CD4-positive, CD25-positive, alpha-beta regulatory T cell (primary cell): Measurements from ENCODE around the gene TPPP3. TPM values are rescaled to one million over a fixed set of nuclear protein-coding genes. Genes with fewer than 3 reads are reported as not detected.

Experiments
- ATAC-seq, 2 donors: fragments of 150-1000 bp; cut with Tn5 transposase; one replicate each; pipeline ENCODE4 v1.10.0; 2021; ENCODE audit warnings: low read depth in 2 of 2, moderate number of reproducible peaks in 2 of 2, moderate library complexity in 1 of 2
- DNase-seq, 3 donors: peaks; one replicate each; pipeline versions ENCODE4 v3.0.0 to v3.0.0-alpha.2; 2012 to 2022; ENCODE audit warnings: mixed read lengths in 1 of 3
- H3K27ac ChIP-seq: one replicate; pipeline ENCODE4 v1.7.0; 2013; ENCODE audit warnings: mild to moderate bottlenecking, low read length; ENCODE audit not compliant: insufficient read depth, poor library complexity, severe bottlenecking
- H3K27me3 ChIP-seq: one replicate; pipeline ENCODE4 v1.7.0; 2013; ENCODE audit warnings: low read length; ENCODE audit not compliant: control insufficient read depth, insufficient read depth
- H3K36me3 ChIP-seq: one replicate; pipeline ENCODE4 v1.7.0; 2013; ENCODE audit warnings: mild to moderate bottlenecking, low read length, moderate library complexity; ENCODE audit not compliant: control insufficient read depth, insufficient read depth
- H3K4me1 ChIP-seq: 2 replicates; pipeline ENCODE4 v1.7.0; 2013; ENCODE audit warnings: mild to moderate bottlenecking, low read length; ENCODE audit not compliant: insufficient read depth, control insufficient read depth, poor library complexity, severe bottlenecking
- H3K4me3 ChIP-seq: one replicate; pipeline ENCODE4 v1.7.0; 2013; ENCODE audit warnings: low read depth, mild to moderate bottlenecking, low read length, moderate library complexity
- H3K9me3 ChIP-seq, 2 experiments: 1 replicate in 1 of 2; 2 replicates in 1 of 2; pipeline ENCODE4 v1.7.0; 2013; ENCODE audit warnings: low read length in 2 of 2, mild to moderate bottlenecking in 1 of 2, moderate library complexity in 1 of 2; ENCODE audit not compliant: control insufficient read depth in 2 of 2
- H3K27ac Mint-ChIP-seq, 3 donors: one replicate each; pipeline ENCODE4 v1.8.0; 2020 to 2022; ENCODE audit warnings: mild to moderate bottlenecking in 3 of 3, mixed read lengths in 3 of 3, moderate library complexity in 2 of 3
- H3K27me3 Mint-ChIP-seq: one replicate; pipeline ENCODE4 v1.8.0; 2022; ENCODE audit warnings: mild to moderate bottlenecking, mixed read lengths
- H3K36me3 Mint-ChIP-seq: one replicate; pipeline ENCODE4 v1.8.0; 2020; ENCODE audit warnings: mixed read lengths
- H3K4me1 Mint-ChIP-seq, 4 donors: one replicate each; pipeline ENCODE4 v1.8.0; 2020 to 2022; ENCODE audit warnings: mixed read lengths in 4 of 4, mild to moderate bottlenecking in 1 of 4
- H3K4me3 Mint-ChIP-seq, 4 donors: one replicate each; pipeline ENCODE4 v1.8.0; 2020 to 2022; ENCODE audit warnings: mild to moderate bottlenecking in 4 of 4, mixed read lengths in 4 of 4, moderate library complexity in 3 of 4
- H3K9me3 Mint-ChIP-seq, 7 donors: one replicate each; pipeline ENCODE4 v1.8.0; 2020 to 2022; ENCODE audit warnings: mixed read lengths in 7 of 7, mild to moderate bottlenecking in 3 of 7, moderate library complexity in 2 of 7
- polyA plus RNA-seq, 4 donors: library from polyadenylated mRNA; unstranded; fragments of 300-500 nt; fragmentation: Illumina TruSeq; gene quantifications; one replicate each; pipeline ENCODE4 v1.2.3, GENCODE V29; 2021
- total RNA-seq: library from RNA; stranded (reverse); gene quantifications from one replicate; pipeline ENCODE4 v1.2.3, GENCODE V29; 2022

The TPPP3 gene
- total and polyA plus RNA-seq, 5 donors from 2014 or later = not detected

DNA sequence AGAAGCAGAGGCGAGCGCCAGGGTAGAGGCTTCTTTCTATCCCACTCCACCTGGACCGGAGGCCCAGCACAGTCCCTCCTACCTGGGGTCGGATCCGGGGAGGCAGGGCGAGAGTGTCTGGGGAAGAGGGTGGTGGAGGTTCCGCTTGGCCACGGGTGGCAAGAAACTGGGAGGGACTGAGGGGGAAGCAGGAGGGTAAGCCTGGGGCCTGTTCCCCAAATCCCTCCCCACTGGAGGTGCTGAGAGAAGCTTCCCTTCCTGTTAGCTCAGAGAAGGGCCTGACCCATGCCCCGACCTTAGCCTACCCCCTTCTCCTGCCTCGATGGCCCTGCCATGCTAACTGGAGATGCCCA is 1.8 kb upstream of the TPPP3 start:
- ATAC-seq (no peak), DNase-seq (no peak)
- Mint-ChIP-seq H3K27me3 (peaks cover 42% of the 10 kb centered on the region), H3K36me3 (no peaks in the 10 kb centered on the region), H3K4me3 (no peak overlapping the region), H3K9me3 (peaks cover 0 to 1% (median 0%) of the 10 kb centered on the region in 7 donors), H3K27ac (no peak overlapping the region), H3K4me1 (peaks cover 0 to 18% (median 3%) of the 10 kb centered on the region in 4 donors)
- H3K4me1 ChIP-seq = peaks cover 18% of the 10 kb centered on the region
- H3K27me3 ChIP-seq = no peaks in the 10 kb centered on the region
- H3K36me3 ChIP-seq = no peaks in the 10 kb centered on the region
- H3K27ac ChIP-seq = no peak overlapping the region
- H3K9me3 ChIP-seq = no peaks in the 10 kb centered on the region
- H3K4me3 ChIP-seq = no peak overlapping the region

DNA sequence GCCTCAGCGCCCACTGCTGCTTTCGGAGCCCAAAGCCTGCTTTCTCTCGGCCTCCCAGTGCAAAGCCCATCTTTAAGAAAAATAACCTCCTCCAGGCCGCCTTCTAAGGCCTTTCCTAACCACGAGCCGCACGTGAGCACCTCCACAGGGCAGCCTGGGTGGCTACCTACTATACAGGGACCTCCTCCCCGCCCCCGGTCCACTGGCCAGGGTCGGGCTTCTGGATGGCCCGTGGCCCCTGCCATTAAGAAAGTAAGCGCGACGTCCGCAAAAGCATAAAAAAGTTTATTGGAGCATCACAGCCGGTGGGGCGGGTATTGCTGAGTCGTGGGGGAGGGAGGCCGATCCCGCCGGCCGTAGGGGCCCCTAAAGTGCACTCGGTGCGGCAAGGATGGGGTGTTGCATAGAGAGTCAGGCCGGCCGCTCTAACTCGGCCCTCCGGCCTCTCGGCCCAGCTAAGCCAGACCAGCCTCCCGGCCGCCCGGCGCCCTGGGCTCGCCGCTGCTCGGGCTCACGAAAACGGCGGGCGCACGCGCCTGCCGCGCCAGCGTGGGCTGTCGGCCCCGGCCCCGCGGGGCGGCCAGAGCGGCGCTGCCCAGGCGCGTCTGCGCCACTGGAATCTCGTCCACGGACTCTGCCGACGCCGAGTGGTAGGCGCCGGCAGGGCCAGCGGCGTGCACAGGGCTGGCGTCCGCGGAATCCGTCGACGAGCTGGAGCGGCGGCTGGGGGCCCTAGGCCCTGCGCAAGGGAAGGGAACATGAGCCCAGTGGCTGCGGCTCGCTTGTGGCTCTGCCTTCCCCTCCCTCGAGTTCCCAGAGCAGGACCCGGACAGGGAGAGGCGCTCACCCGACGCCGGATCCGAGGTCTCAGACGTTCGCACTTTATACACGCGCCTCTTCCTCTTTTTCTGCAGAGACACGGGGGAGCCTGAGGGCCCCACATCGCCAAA is 1.1 kb upstream of the TPPP3 start:
- Histone ChIP-seq H3K36me3 (no peaks in the 10 kb centered on the region), H3K27me3 (no peaks in the 10 kb centered on the region), H3K4me1 (peaks cover 18% of the 10 kb centered on the region), H3K9me3 (no peaks in the 10 kb centered on the region), H3K27ac (no peak overlapping the region), H3K4me3 (no peak overlapping the region)
- no peak overlapping the region for H3K27ac Mint-ChIP-seq
- H3K27me3 Mint-ChIP-seq = peaks cover 48% of the 10 kb centered on the region
- H3K36me3 Mint-ChIP-seq = no peaks in the 10 kb centered on the region
- no peak for ATAC-seq
- H3K4me1 Mint-ChIP-seq = peaks cover 0 to 18% (median 3%) of the 10 kb centered on the region in 4 donors
- no peak for DNase-seq
- peak overlapping the region in 3 of 4 donors; percentile 31 to 62 (median 56) for H3K4me3 Mint-ChIP-seq
- H3K9me3 Mint-ChIP-seq = peaks cover 0 to 1% (median 0%) of the 10 kb centered on the region in 7 donors

DNA sequence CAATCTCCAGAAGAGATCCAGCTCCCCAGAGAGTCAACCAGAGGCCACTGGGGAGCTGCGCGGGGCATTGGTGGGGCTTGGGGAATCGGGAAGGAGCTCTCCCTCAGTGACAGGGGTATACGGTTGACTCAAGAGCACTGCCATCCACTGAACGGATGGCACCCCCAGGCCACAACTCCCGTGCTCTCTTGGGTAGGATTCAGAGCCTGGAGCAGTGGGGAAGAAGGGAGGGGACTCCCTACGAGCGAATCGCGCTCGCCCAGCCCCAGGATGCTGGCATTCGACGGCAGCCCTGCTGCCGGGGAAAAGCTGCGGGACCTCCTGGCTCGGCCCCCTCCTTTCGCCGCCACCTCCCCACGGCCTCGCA is 473 bp upstream of the TPPP3 start:
- no peaks in the 10 kb centered on the region for H3K27me3 ChIP-seq
- Mint-ChIP-seq H3K9me3 (peaks cover 0 to 1% (median 0%) of the 10 kb centered on the region in 7 donors), H3K4me1 (peaks cover 0 to 18% (median 3%) of the 10 kb centered on the region in 4 donors), H3K27ac (no peak overlapping the region), H3K36me3 (no peaks in the 10 kb centered on the region), H3K4me3 (peak overlapping the region in 3 of 4 donors; percentile 31 to 62 (median 56)), H3K27me3 (peaks cover 48% of the 10 kb centered on the region)
- no peaks in the 10 kb centered on the region for H3K9me3 ChIP-seq
- no peak overlapping the region for H3K4me3 ChIP-seq
- no peak overlapping the region for H3K27ac ChIP-seq
- no peak for DNase-seq
- no peaks in the 10 kb centered on the region for H3K36me3 ChIP-seq
- peaks cover 18% of the 10 kb centered on the region for H3K4me1 ChIP-seq
- no peak for ATAC-seq

- peaks cover 0 to 1% (median 0%) of the 10 kb centered on the region in 7 donors for H3K9me3 Mint-ChIP-seq
- Histone ChIP-seq H3K4me3 (no peak overlapping the region), H3K36me3 (no peaks in the 10 kb centered on the region), H3K9me3 (no peaks in the 10 kb centered on the region), H3K27me3 (no peaks in the 10 kb centered on the region), H3K4me1 (peaks cover 18% of the 10 kb centered on the region), H3K27ac (no peak overlapping the region)
- no peak overlapping the region for H3K27ac Mint-ChIP-seq
- H3K27me3 Mint-ChIP-seq = peaks cover 45% of the 10 kb centered on the region
- H3K36me3 Mint-ChIP-seq = no peaks in the 10 kb centered on the region
- DNase-seq (no peak), ATAC-seq (no peak)
- H3K4me1 Mint-ChIP-seq = peaks cover 0 to 18% (median 3%) of the 10 kb centered on the region in 4 donors
- H3K4me3 Mint-ChIP-seq = peak overlapping the region in 2 of 4 donors; percentile 22 to 53
These were observed 818 bp downstream of the TPPP3 start for GRCh38 chr16:67392301-67393059.

- no peak for DNase-seq
- peak overlapping the region in 1 of 4 donors; percentile 16 for H3K4me3 Mint-ChIP-seq
- H3K36me3 ChIP-seq = no peaks in the 10 kb centered on the region
- no peak overlapping the region for H3K27ac ChIP-seq
- no peaks in the 10 kb centered on the region for H3K36me3 Mint-ChIP-seq
- peaks cover 0 to 1% (median 0%) of the 10 kb centered on the region in 7 donors for H3K9me3 Mint-ChIP-seq
- no peaks in the 10 kb centered on the region for H3K27me3 ChIP-seq
- H3K4me1 ChIP-seq = peaks cover 18% of the 10 kb centered on the region
- ATAC-seq = no peak
- peaks cover 38% of the 10 kb centered on the region for H3K27me3 Mint-ChIP-seq
- H3K27ac Mint-ChIP-seq = peak overlapping the region in 1 of 3 donors; percentile 31
- H3K9me3 ChIP-seq = no peaks in the 10 kb centered on the region
- H3K4me1 Mint-ChIP-seq = peaks cover 0 to 15% (median 3%) of the 10 kb centered on the region in 4 donors
- no peak overlapping the region for H3K4me3 ChIP-seq
These were observed 1.6 kb downstream of the TPPP3 start for GRCh38 chr16:67391424-67392300.

- no peak overlapping the region for H3K4me3 ChIP-seq
- ATAC-seq (no peak), DNase-seq (no peak)
- Mint-ChIP-seq H3K27ac (no peak overlapping the region), H3K4me3 (no peak overlapping the region), H3K27me3 (peaks cover 36% of the 10 kb centered on the region), H3K4me1 (peaks cover 0 to 15% (median 3%) of the 10 kb centered on the region in 4 donors), H3K9me3 (peaks cover 0 to 1% (median 0%) of the 10 kb centered on the region in 7 donors), H3K36me3 (no peaks in the 10 kb centered on the region)
- H3K4me1 ChIP-seq = peaks cover 18% of the 10 kb centered on the region
- H3K9me3 ChIP-seq = no peaks in the 10 kb centered on the region
- no peaks in the 10 kb centered on the region for H3K36me3 ChIP-seq
- no peak overlapping the region for H3K27ac ChIP-seq
- no peaks in the 10 kb centered on the region for H3K27me3 ChIP-seq
These were observed 2.4 kb downstream of the TPPP3 start for GRCh38 chr16:67390816-67391423.
